Hematopoietic multipotent progenitor cell treated with erythropoietin and hydrocortisone succinate and interleukin-3 and kit ligand, for 4 days (in vitro differentiated cells): ENCODE measurements around the gene SH3RF1.
"Not testable (repeated sequence)": the region's sequence is repeated elsewhere in the genome, so short reads cannot be mapped to it uniquely, and the experiment has no call there.

Experiments
- DNase-seq: peaks from one replicate; pipeline ENCODE4 v3.0.0-alpha.2; 2015

Gene SH3RF1

GRCh38 chr4:169270810-169271691 is at the start of gene SH3RF1:
SH3RF1 (minus strand) TSS chr4:169270956; CDS start chr4:169269212, 1,744 bp downstream.
- peak; percentile 92 for DNase-seq

- DNase-seq = peak; percentile 6
Measured at GRCh38 chr4:169315530-169316343, 45.0 kb upstream of the SH3RF1 start.

GRCh38 chr4:169314906-169315305 is 44.1 kb upstream of the SH3RF1 start:
- DNase-seq = no peak

GRCh38 chr4:169313732-169314131 is 43.0 kb upstream of the SH3RF1 start:
- no peak for DNase-seq

GRCh38 chr4:169312690-169313422 is 42.1 kb upstream of the SH3RF1 start:
- no peak for DNase-seq

- peak; percentile 84 for DNase-seq
Measured at GRCh38 chr4:169311643-169312365, 41.0 kb upstream of the SH3RF1 start.

- no peak for DNase-seq
Measured at GRCh38 chr4:169309326-169309967, 38.7 kb upstream of the SH3RF1 start.

GRCh38 chr4:169307576-169307975 is 36.8 kb upstream of the SH3RF1 start:
- no peak for DNase-seq

GRCh38 chr4:169305651-169306050 is 34.9 kb upstream of the SH3RF1 start:
- DNase-seq = no peak

- no peak for DNase-seq
Measured at GRCh38 chr4:169305173-169305572, 34.4 kb upstream of the SH3RF1 start.

GRCh38 chr4:169295822-169296221 is 25.1 kb upstream of the SH3RF1 start:
- no peak for DNase-seq

- DNase-seq = peak; percentile 87
Measured at GRCh38 chr4:169293343-169294176, 22.8 kb upstream of the SH3RF1 start.

GRCh38 chr4:169287983-169288382 is 17.2 kb upstream of the SH3RF1 start:
- DNase-seq = not testable (repeated sequence)

GRCh38 chr4:169286562-169287301 is 16.0 kb upstream of the SH3RF1 start:
- DNase-seq = no peak

- no peak for DNase-seq
Measured at GRCh38 chr4:169283114-169283509, 12.4 kb upstream of the SH3RF1 start.

- DNase-seq = no peak
Measured at GRCh38 chr4:169282429-169283113, 11.8 kb upstream of the SH3RF1 start.

- DNase-seq = no peak
Measured at GRCh38 chr4:169279108-169279507, 8.4 kb upstream of the SH3RF1 start.

GRCh38 chr4:169278624-169279023 is 7.9 kb upstream of the SH3RF1 start:
- DNase-seq = no peak

- not testable (repeated sequence) for DNase-seq
Measured at GRCh38 chr4:169277838-169278237, 7.1 kb upstream of the SH3RF1 start.

- peak; percentile 47 for DNase-seq
Measured at GRCh38 chr4:169275180-169275579, 4.4 kb upstream of the SH3RF1 start.
